SH-SY5Y (cell line): Measurements from ENCODE around the gene NR2C1.

Experiments used
- GATA2 ChIP-seq: IDR thresholded peaks from 2 replicates; pipeline ENCODE4 v1.6.1; 2011; ENCODE audit warnings: mild to moderate bottlenecking, low read depth, low read length
- GATA3 ChIP-seq: IDR thresholded peaks from 2 replicates; pipeline ENCODE4 v1.6.1; 2011; ENCODE audit warnings: low read depth, mild to moderate bottlenecking, low read length, moderate library complexity

Gene NR2C1

DNA sequence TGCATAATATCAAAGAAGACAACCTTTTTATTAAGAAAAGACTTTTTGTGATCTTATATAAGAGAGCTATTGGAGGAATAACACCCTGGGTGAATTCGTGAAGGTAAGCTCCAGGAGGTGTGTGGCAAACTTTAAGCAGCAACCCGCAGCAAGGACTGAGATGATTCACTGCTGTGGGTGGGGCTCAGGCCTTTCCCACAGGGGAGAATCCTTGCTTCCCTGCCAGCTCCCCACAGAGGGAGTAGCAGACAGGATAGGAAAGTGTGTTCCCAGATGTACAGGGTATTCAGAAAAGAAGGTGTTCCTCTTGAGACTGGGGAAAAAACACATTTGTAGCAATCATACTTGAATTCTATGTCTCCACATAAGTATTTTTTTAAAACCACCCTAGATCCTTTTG, 79.1 kb downstream of the NR2C1 start:
- TF ChIP-seq GATA3 (no peak), GATA2 (no peak)

DNA sequence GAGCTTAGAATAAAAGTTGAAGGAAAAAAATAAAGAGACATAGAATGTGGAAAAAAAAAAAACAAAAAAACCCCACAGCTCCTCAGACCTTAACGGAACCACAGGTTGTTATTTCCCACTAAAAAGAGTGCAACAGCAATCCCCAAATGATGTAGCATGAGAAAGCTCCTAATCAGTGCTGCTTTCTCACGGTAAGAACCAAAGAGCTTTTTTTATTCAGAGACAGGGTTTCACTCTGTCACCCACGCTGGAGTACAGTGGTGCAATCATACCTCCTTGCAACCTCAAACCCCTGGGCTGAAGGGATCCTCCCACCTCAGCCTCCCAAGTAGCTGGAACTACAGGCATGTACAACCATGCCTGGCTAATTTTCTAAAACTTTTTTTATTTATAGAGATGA, 83.2 kb downstream of the NR2C1 start:
- no peak for TF ChIP-seq GATA2
- no peak for TF ChIP-seq GATA3

DNA sequence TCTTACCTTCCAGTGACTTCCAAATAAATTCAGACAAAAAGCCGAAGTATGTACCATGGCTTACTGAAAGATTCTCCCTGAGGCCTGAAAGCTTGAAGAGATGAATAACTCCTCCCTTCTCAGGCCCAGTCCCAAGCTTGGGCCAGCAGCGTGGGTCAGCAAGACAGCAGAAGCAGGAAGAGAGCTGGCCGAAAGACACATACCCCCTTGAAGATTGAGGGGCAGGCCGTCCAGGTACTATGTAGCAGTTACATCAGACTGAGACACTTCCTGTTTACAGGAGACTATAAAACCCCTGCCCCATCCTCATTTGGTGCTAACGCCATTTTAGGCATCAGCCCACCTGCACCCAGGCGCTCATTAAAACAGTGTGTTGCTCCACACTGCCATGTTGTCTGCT, 84.9 kb downstream of the NR2C1 start:
- TF ChIP-seq GATA2: no peak

DNA sequence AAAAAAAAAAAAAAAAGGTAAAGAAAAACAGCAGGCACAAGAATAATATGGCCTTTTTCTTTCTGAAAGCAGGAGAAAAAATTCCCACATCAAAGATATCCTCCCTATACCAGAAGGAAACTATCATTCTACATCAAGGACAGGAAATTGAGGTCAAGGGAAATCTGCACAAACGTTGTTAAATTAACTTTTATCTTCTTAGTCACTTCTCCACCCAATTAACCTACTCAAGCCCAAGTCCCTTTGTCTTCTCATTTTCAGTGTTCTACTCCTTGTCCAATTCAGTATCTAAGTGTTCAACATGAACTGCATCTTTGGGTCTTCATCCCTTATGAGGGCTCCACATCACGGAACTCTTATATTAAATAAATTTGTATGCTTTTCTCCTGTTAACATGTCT, 85.6 kb downstream of the NR2C1 start:
- TF ChIP-seq GATA2 (no peak), GATA3 (no peak)

DNA sequence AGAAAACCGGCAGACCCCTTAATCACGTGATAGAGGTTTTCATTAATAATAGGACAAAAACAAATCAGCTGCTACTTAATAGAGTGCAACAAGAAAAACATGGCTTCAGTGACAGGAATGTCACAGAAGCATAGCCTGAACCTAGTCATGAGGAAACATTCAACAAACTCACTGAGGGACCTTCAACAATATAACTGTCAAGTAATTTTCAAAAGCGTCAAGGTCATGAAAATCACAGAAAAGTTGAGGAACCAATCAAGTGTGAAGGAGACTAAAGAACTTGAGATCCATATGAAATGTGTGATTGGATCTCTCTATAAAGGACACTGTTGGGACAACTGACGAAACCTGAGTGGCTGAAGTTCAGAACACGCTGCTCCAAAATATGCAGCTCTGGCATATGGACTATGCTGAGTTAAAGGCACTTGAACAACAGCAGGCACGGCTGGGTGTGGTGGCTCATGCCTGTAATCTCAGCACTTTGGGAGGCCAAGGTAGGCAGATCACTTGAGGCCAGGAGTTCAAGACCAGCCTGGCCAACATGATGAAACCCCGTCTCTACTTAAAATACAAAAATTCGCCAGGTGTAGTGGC, 86.2 kb downstream of the NR2C1 start:
- TF ChIP-seq GATA2 (no peak), GATA3 (no peak)

DNA sequence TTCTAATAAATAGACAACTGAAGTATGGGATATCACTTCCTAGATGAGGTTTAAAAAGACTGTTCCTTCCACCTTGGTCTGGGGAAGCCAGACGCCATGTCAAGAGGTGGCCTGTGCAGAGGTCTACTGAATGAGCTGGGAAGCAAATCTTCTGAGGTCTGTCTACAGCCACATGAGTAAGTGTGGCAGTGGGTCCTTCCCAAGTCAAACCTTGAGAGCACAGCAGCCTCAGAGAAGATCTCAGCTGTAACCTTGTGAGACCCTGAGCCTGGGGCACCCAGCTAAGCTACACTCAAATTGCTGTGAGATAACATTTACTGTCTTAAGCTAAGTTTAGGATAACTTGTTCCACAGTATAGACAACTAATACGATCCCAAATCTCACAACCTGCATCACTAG, 90.1 kb downstream of the NR2C1 start:
- TF ChIP-seq GATA3: no peak
- TF ChIP-seq GATA2: no peak

DNA sequence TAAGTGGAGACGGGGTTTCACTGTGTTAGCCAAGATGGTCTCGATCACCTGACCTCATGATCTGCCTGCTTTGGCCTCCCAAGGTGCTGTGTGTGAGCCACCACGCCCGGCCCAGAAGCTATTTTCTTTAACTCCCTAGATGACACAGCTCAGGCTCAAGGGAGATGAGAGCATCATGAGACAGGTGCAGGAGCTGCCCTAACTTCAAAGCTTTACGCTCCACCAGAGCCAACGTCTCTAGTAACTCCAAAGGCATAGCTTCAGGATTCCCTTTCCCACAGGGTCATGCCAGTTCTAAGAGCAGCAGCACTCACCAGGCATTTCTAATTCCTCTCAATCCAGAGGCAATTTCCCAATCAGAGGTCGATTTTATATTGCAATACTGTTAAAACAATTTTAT, 91.0 kb downstream of the NR2C1 start:
- TF ChIP-seq GATA2: no peak
- no peak for TF ChIP-seq GATA3

DNA sequence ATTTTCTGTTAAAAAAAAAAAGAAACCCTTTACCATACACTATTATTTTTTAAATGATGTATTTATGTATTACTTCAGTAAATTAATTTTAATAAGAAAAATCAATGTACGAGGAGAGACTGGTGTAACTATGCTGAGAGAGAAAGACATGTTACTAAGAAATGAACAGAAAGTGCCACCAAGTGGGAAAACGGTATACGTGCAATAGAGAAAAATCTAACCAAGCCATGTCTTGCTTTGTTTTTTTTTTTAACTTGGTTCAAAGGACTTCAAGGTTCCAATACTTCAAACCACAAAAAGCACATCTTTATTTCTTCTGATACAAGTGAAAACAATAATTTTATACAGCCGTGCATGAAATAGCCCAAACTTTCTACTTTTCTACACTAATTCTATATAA, 92.8 kb downstream of the NR2C1 start:
- TF ChIP-seq GATA2 (no peak), GATA3 (no peak)

DNA sequence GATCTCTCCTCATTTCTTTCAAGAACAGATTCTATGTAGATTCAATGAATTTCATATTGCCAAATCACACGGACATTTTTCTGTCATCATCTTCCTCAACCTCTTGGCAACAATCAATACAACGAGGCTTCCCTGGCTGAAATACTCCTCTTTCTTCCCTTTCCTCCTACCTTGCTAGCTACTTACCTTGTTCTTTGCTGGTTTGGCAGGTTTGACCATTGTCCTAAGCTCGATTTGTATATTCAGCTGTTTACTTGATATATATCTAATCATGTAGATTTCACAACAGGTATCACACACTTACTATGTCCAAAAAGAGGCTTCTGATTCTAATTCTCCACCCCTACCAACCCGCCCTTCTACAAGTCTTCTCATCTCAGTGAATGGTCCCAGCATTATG, 93.5 kb downstream of the NR2C1 start:
- TF ChIP-seq GATA2 (no peak), GATA3 (no peak)

DNA sequence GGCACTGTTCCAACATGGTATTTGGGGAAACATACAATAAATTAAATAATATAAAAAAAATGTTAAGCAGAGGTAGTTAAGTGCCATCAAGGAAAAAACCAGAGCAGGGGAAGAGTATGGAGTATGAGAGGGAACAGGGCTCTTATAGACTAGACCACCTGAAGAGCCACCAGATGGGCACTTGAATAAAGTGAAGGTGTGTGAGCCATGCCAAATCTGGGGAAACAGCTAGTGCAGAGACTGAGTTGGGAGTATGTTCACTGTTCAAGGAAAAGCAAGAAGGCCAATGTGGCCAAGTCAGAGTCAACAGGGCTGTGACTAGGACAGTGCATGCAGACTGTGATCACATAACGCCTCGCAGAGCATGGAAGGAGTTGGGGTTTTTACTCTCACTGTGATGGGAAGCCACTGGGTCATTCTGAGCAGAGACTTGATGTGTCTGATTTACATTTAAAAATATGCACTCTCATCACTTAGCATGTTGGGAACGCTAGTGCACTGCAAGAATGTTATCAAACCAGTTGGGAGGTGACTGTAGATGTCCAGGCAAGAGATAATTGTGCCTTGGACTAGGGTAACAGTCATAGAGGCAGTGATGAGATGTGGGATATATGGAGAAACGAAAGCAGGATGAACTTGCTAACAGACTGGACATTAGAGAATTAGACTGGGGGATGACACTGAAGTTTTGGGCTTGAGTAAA, 95.5 kb downstream of the NR2C1 start:
- TF ChIP-seq GATA2 (no peak), GATA3 (no peak)

DNA sequence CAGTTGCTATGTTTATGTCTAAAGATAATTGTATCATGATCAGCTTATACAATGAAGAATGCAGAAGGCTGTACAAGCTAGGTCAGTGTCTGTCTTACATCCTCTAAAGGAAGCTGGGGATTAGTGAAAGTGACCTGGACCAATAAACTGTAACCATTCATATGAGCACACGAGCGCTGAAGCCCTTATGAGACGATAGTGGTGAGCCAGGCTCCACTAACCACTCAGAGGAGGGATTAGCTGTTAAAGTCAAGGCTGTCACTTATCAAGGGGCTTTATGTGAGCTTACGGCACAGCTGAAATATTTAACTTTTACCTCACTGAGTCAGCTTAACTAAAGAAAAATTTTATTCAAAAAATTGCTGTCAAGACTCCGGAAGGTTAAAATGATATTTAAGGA, 100.2 kb downstream of the NR2C1 start:
- TF ChIP-seq GATA3 (no peak), GATA2 (no peak)

DNA sequence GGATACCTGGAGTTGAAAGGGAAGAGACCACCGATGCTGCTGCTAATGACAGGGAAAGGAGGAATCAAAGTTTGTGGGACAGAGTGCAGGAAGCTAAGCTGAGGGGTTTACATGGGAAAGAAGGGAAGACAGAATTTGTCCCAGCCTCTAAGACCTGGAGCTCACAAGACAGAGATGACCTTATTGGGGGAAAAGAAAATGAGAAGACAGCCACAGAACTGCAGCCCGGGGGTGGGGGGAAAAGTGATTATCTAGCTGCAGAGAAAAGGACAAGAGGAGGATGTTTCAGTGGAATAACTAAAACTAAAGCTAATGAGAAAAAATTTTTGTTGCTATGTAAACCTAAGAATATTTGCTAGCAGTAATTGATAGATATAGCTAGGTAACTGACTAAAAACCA, 100.6 kb downstream of the NR2C1 start:
- TF ChIP-seq GATA2 (no peak), GATA3 (no peak)

DNA sequence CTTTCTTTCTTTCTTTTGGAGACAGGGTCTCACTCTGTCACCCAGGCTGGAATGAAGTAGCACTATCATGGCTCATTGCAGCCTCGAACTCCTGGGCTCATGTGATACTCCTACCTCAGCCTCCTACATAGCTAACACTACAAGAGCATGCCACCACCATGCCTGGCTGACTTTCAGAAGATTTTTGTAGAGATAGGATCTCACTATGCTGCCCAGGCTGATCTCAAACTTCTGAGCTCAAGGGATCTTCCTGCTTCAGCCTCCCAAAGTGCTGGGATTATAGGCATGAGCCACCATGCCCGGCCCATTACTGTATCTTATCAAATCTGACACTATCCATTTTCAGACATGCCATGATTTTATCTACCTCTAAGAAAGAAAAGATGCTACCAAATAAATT, 101.5 kb downstream of the NR2C1 start:
- no peak for TF ChIP-seq GATA3
- TF ChIP-seq GATA2: no peak

DNA sequence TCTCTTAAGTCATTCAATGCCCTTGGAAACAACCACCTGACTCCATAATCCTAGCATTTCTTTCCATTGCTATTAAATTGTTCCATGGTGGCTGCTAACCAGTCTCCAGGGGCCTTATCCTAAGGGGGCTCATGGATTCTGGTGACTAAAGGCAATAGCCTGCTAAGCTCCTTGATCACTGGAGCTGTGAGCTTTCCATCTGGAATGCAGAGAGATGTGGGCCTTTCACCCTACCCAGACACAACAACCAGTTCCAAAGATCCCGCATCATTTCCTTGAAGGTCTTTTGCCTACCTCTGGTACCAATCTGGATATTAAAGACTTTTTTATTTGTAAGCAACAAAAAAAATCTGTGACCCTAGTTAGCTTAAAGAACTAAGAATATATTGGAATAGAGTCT, 102.9 kb downstream of the NR2C1 start:
- TF ChIP-seq GATA3 (no peak), GATA2 (no peak)
